Liver (tissue), 9 donors: ENCODE measurements around the gene ZBTB4. TPM values are rescaled to one million over a fixed set of nuclear protein-coding genes. Genes with fewer than 3 reads are reported as not detected.

Experiments used
- DNase-seq: peaks from one replicate; pipeline ENCODE4 v3.0.0-alpha.2; 2017; ENCODE audit warnings: low spot score
- H3K27ac ChIP-seq, 2 donors: one replicate each; pipeline ENCODE4 v1.7.0; 2013; ENCODE audit warnings: inconsistent platforms in 2 of 2, low read length in 2 of 2, control low read depth in 1 of 2, low read depth in 1 of 2, mild to moderate bottlenecking in 1 of 2
- H3K27me3 ChIP-seq, 4 donors: one replicate each; pipeline versions ENCODE4 v1.6.1 to v1.7.0; 2013; ENCODE audit warnings: low read length in 3 of 4, inconsistent platforms in 1 of 4, mild to moderate bottlenecking in 1 of 4, moderate library complexity in 1 of 4; ENCODE audit not compliant: control insufficient read depth in 4 of 4, insufficient read depth in 4 of 4
- H3K36me3 ChIP-seq, 4 donors: one replicate each; pipeline versions ENCODE4 v1.6.1 to v1.7.0; 2013; ENCODE audit warnings: low read length in 3 of 4, mild to moderate bottlenecking in 3 of 4, low read depth in 1 of 4, moderate library complexity in 1 of 4; ENCODE audit not compliant: control insufficient read depth in 4 of 4, insufficient read depth in 3 of 4
- H3K4me1 ChIP-seq, 4 donors: one replicate each; pipeline versions ENCODE4 v1.6.1 to v1.7.0; 2013; ENCODE audit warnings: low read length in 3 of 4, mild to moderate bottlenecking in 3 of 4, moderate library complexity in 1 of 4; ENCODE audit not compliant: control insufficient read depth in 4 of 4, insufficient read depth in 4 of 4
- H3K4me3 ChIP-seq, 3 donors: one replicate each; pipeline versions ENCODE4 v1.6.1 to v1.7.0; 2013; ENCODE audit warnings: low read length in 3 of 3, control low read depth in 1 of 3, low read depth in 1 of 3, mild to moderate bottlenecking in 1 of 3
- H3K9ac ChIP-seq, 2 donors: one replicate each; pipeline ENCODE4 v1.7.0; 2013; ENCODE audit warnings: low read length in 2 of 2, mild to moderate bottlenecking in 2 of 2, moderate library complexity in 2 of 2, control low read depth in 1 of 2, low read depth in 1 of 2
- H3K9me3 ChIP-seq, 4 donors: one replicate each; pipeline versions ENCODE4 v1.6.1 to v1.7.0; 2013; ENCODE audit warnings: low read length in 3 of 4; ENCODE audit not compliant: control insufficient read depth in 4 of 4
- CTCF ChIP-seq: fragments of 150-350 bp; IDR thresholded peaks from 2 replicates; pipeline ENCODE4 v1.5.1; 2017; ENCODE audit warnings: improper control_type of control experiment, low read depth, low read length; ENCODE audit not compliant: missing input control
- EGR1 ChIP-seq, 2 donors: IDR thresholded peaks; 2 replicates each; pipeline ENCODE4 v1.6.1; 2016 to 2018; ENCODE audit warnings: antibody characterized with exemption in 2 of 2, low read depth in 2 of 2
- GABPA ChIP-seq, 2 donors: IDR thresholded peaks in 1 of 2; conservative IDR thresholded peaks in 1 of 2; 2 replicates each; pipeline ENCODE4 v1.6.1; 2016; ENCODE audit warnings: antibody characterized with exemption in 2 of 2, mild to moderate bottlenecking in 1 of 2, moderate library complexity in 1 of 2
- HNF4A ChIP-seq, 2 donors: conservative IDR thresholded peaks; 2 replicates each; pipeline ENCODE4 v1.6.1; 2016; ENCODE audit warnings: antibody characterized with exemption in 2 of 2, mild to moderate bottlenecking in 2 of 2
- HNF4G ChIP-seq: IDR thresholded peaks from 2 replicates; pipeline ENCODE4 v1.6.1; 2016; ENCODE audit warnings: antibody characterized with exemption
- RAD21 ChIP-seq, 2 donors: IDR thresholded peaks; 2 replicates each; pipeline ENCODE4 v1.6.1; 2016; ENCODE audit warnings: antibody characterized with exemption in 2 of 2, mild to moderate bottlenecking in 2 of 2
- REST ChIP-seq: IDR thresholded peaks from 2 replicates; pipeline ENCODE4 v1.6.1; 2016; ENCODE audit warnings: antibody characterized with exemption, mild to moderate bottlenecking
- RXRA ChIP-seq, 2 donors: IDR thresholded peaks; 2 replicates each; pipeline ENCODE4 v1.6.1; 2017 to 2018; ENCODE audit warnings: antibody characterized with exemption in 2 of 2, mild to moderate bottlenecking in 1 of 2
- WGBS: extraction: QIAGEN DNeasy Blood & Tissue Kit; methylation state at CpG from one replicate; pipeline ENCODE4 v1.1.7; 2013; 5-methylcytosine and 5-hydroxymethylcytosine counted together
- polyA plus RNA-seq, 2 donors: library from polyadenylated mRNA; stranded (reverse) in 1 of 2; unstranded in 1 of 2; fragments of 200-250 nt in 1 of 2; fragments of >200 nt in 1 of 2; fragmentation: Nextera tagmentation in 1 of 2; extraction: Ambion mirVana in 1 of 2; gene quantifications; one replicate each; pipeline versions ENCODE4 v1.2.1 to v1.2.3, GENCODE V29; 2013 to 2015
- total RNA-seq, 2 donors: library from RNA; depleted of rRNA; stranded (reverse); fragments of >200 nt; gene quantifications; one replicate each; pipeline ENCODE4 v1.2.3, GENCODE V29; 2014
- donor health status: healthy.
- donor health status: healthy.
- donor health status: healthy.
- donor health status: healthy.
- donor health status: healthy.

Gene ZBTB4
- total and polyA plus RNA-seq, 4 donors: 1.5 to 6.0 (median 5.1) TPM

GRCh38 chr17:7495906-7496434, 16.5 kb upstream of the ZBTB4 start:
- DNase-seq: no peak
- H3K9ac ChIP-seq: no peak overlapping the region
- 93% methylated on average over 12 of the region's 12 CpGs for WGBS
- H3K27ac ChIP-seq: no peak overlapping the region
- TF ChIP-seq GABPA (IDR thresholded peaks at IDR 0.05 in 1 of 2, conservative IDR thresholded peaks at IDR 0.05 in 1 of 2) (no peak), CTCF (no peak), EGR1 (IDR thresholded peaks at IDR 0.05; ENCODE audit: low read depth in 2 of 2) (no peak), RXRA (IDR thresholded peaks at IDR 0.05) (no peak), RAD21 (IDR thresholded peaks at IDR 0.05) (no peak), REST (no peak)
- peaks cover 0 to 10% (median 4%) of the 10 kb centered on the region in 4 donors for H3K4me1 ChIP-seq
- H3K27me3 ChIP-seq: no peaks in the 10 kb centered on the region
- peaks cover 21 to 49% (median 39%) of the 10 kb centered on the region in 4 donors for H3K36me3 ChIP-seq
- no peaks in the 10 kb centered on the region for H3K9me3 ChIP-seq
- H3K4me3 ChIP-seq: no peak overlapping the region

- no peak for DNase-seq
- Histone ChIP-seq H3K36me3 (peaks cover 7 to 34% (median 26%) of the 10 kb centered on the region in 4 donors), H3K4me1 (peaks cover 0 to 17% (median 6%) of the 10 kb centered on the region in 4 donors)
These were observed 14.5 kb upstream of the ZBTB4 start for GRCh38 chr17:7493941-7494340.

GRCh38 chr17:7491583-7491982, 12.2 kb upstream of the ZBTB4 start:
- peak; percentile 58 to 69 for TF ChIP-seq HNF4A (conservative IDR thresholded peaks at IDR 0.05)
- no peak for TF ChIP-seq HNF4G
- Histone ChIP-seq H3K36me3 (peaks cover 1 to 10% (median 6%) of the 10 kb centered on the region in 4 donors), H3K4me1 (peaks cover 5 to 30% (median 18%) of the 10 kb centered on the region in 4 donors), H3K27ac (no peak overlapping the region), H3K27me3 (no peaks in the 10 kb centered on the region), H3K9me3 (no peaks in the 10 kb centered on the region), H3K4me3 (no peak overlapping the region), H3K9ac (no peak overlapping the region)
- WGBS: 95% methylated on average over 1 of the region's 1 CpG
- no peak for DNase-seq

More at GRCh38 chr17:7493941-7494340, 14.5 kb upstream of the ZBTB4 start:
- no peak for TF ChIP-seq EGR1 (IDR thresholded peaks at IDR 0.05; ENCODE audit: low read depth in 2 of 2)
- Histone ChIP-seq H3K9me3 (no peaks in the 10 kb centered on the region), H3K4me3 (no peak overlapping the region), H3K9ac (no peak overlapping the region), H3K27ac (no peak overlapping the region), H3K27me3 (no peaks in the 10 kb centered on the region)
- 87% methylated on average over 3 of the region's 3 CpGs for WGBS
